IPS DF 6.9 (cell line): ENCODE measurements around the gene LIPM.

ENCODE experiments used
- DNase-seq: peaks from one replicate; pipeline ENCODE4 v3.0.0-alpha.2; 2013; ENCODE audit warnings: low read depth, low spot score
- H3K27ac ChIP-seq: one replicate; pipeline ENCODE4 v1.5.1; 2013; ENCODE audit warnings: low read length, control low read depth
- H3K27me3 ChIP-seq: 2 replicates; pipeline ENCODE4 v1.6.1; 2013; ENCODE audit warnings: mild to moderate bottlenecking, low read length; ENCODE audit not compliant: control insufficient read depth, insufficient read depth
- H3K36me3 ChIP-seq: 2 replicates; pipeline ENCODE4 v1.6.1; 2013; ENCODE audit warnings: low read length; ENCODE audit not compliant: control insufficient read depth, insufficient read depth
- H3K4me1 ChIP-seq: 2 replicates; pipeline ENCODE4 v1.6.1; 2013; ENCODE audit warnings: low read length; ENCODE audit not compliant: control insufficient read depth, insufficient read depth
- H3K4me3 ChIP-seq: 2 replicates; pipeline ENCODE4 v1.5.1; 2013; ENCODE audit warnings: mild to moderate bottlenecking, low read length
- H3K9me3 ChIP-seq: 2 replicates; pipeline ENCODE4 v1.6.1; 2013; ENCODE audit warnings: low read length, inconsistent platforms; ENCODE audit not compliant: control insufficient read depth, insufficient read depth
- WGBS: extraction: QIAGEN DNeasy Blood & Tissue Kit; methylation state at CpG from one replicate; pipeline ENCODE4 v1.1.7; 2013; ENCODE audit warnings: mixed read lengths, missing lambda C conversion rate; ENCODE audit not compliant: insufficient read length, insufficient coverage; 5-methylcytosine and 5-hydroxymethylcytosine counted together

Gene LIPM

GRCh38 chr10:88853155-88853881, 50.8 kb downstream of the LIPM start:
- Histone ChIP-seq H3K4me3 (no peak overlapping the region), H3K4me1 (peaks cover 4% of the 10 kb centered on the region; the same call in 1 of the 2 replicates), H3K9me3 (no peaks in the 10 kb centered on the region), H3K27ac (no peak overlapping the region), H3K36me3 (no peaks in the 10 kb centered on the region), H3K27me3 (no peaks in the 10 kb centered on the region)
- DNase-seq: no peak
- WGBS: no CpG with 5 or more reads among the region's 4 CpGs

GRCh38 chr10:88854684-88855083, 52.2 kb downstream of the LIPM start:
- Histone ChIP-seq H3K27ac (no peak overlapping the region), H3K4me3 (no peak overlapping the region), H3K36me3 (no peaks in the 10 kb centered on the region), H3K9me3 (no peaks in the 10 kb centered on the region), H3K27me3 (no peaks in the 10 kb centered on the region), H3K4me1 (peaks cover 4% of the 10 kb centered on the region; the same call in 1 of the 2 replicates)
- DNase-seq: no peak
- WGBS: no CpG with 5 or more reads among the region's 3 CpGs

GRCh38 chr10:88857831-88858230, 55.3 kb downstream of the LIPM start:
- Histone ChIP-seq H3K27ac (no peak overlapping the region), H3K36me3 (no peaks in the 10 kb centered on the region), H3K27me3 (no peaks in the 10 kb centered on the region), H3K4me1 (no peaks in the 10 kb centered on the region), H3K4me3 (no peak overlapping the region), H3K9me3 (no peaks in the 10 kb centered on the region)
- DNase-seq: no peak

- Histone ChIP-seq H3K36me3 (no peaks in the 10 kb centered on the region), H3K4me3 (no peak overlapping the region), H3K4me1 (no peaks in the 10 kb centered on the region), H3K9me3 (no peaks in the 10 kb centered on the region), H3K27me3 (no peaks in the 10 kb centered on the region), H3K27ac (no peak overlapping the region)
- WGBS: no CpG with 5 or more reads among the region's 2 CpGs
- DNase-seq: no peak
Observed at GRCh38 chr10:88858491-88858890, 56.0 kb downstream of the LIPM start.

- 100% methylated on average over 1 of the region's 1 CpG for WGBS
- no peaks in the 10 kb centered on the region for H3K27me3 ChIP-seq
- H3K27ac ChIP-seq: no peak overlapping the region
- no peak overlapping the region for H3K4me3 ChIP-seq
- no peaks in the 10 kb centered on the region for H3K36me3 ChIP-seq
- H3K4me1 ChIP-seq: no peaks in the 10 kb centered on the region
- H3K9me3 ChIP-seq: no peaks in the 10 kb centered on the region
- DNase-seq: no peak
Observed at GRCh38 chr10:88861036-88861435, 58.5 kb downstream of the LIPM start.

- WGBS: no CpG with 5 or more reads among the region's 4 CpGs
- Histone ChIP-seq H3K36me3 (no peaks in the 10 kb centered on the region), H3K9me3 (no peaks in the 10 kb centered on the region), H3K27me3 (no peaks in the 10 kb centered on the region), H3K27ac (no peak overlapping the region), H3K4me1 (no peaks in the 10 kb centered on the region), H3K4me3 (no peak overlapping the region)
- no peak for DNase-seq
Observed at GRCh38 chr10:88865281-88865876, 62.8 kb downstream of the LIPM start.

GRCh38 chr10:88866454-88866853, 63.9 kb downstream of the LIPM start:
- WGBS: no CpG with 5 or more reads among the region's 2 CpGs
- Histone ChIP-seq H3K36me3 (no peaks in the 10 kb centered on the region), H3K4me3 (no peak overlapping the region), H3K27ac (no peak overlapping the region), H3K9me3 (no peaks in the 10 kb centered on the region), H3K4me1 (no peaks in the 10 kb centered on the region), H3K27me3 (no peaks in the 10 kb centered on the region)
- DNase-seq: no peak

- H3K4me1 ChIP-seq: no peaks in the 10 kb centered on the region
- H3K36me3 ChIP-seq: no peaks in the 10 kb centered on the region
- no peaks in the 10 kb centered on the region for H3K27me3 ChIP-seq
- no peaks in the 10 kb centered on the region for H3K9me3 ChIP-seq
- H3K4me3 ChIP-seq: no peak overlapping the region
- H3K27ac ChIP-seq: no peak overlapping the region
- DNase-seq: no peak
Observed at GRCh38 chr10:88870089-88870488, 67.6 kb downstream of the LIPM start.
